Measurements from ENCODE around the gene TEPSIN. TPM values are rescaled to one million over a fixed set of nuclear protein-coding genes. Genes with fewer than 3 reads are reported as not detected.

The TEPSIN gene
- total RNA-seq, 1 experiment from 2014 or later, result 40.7 TPM

DNA sequence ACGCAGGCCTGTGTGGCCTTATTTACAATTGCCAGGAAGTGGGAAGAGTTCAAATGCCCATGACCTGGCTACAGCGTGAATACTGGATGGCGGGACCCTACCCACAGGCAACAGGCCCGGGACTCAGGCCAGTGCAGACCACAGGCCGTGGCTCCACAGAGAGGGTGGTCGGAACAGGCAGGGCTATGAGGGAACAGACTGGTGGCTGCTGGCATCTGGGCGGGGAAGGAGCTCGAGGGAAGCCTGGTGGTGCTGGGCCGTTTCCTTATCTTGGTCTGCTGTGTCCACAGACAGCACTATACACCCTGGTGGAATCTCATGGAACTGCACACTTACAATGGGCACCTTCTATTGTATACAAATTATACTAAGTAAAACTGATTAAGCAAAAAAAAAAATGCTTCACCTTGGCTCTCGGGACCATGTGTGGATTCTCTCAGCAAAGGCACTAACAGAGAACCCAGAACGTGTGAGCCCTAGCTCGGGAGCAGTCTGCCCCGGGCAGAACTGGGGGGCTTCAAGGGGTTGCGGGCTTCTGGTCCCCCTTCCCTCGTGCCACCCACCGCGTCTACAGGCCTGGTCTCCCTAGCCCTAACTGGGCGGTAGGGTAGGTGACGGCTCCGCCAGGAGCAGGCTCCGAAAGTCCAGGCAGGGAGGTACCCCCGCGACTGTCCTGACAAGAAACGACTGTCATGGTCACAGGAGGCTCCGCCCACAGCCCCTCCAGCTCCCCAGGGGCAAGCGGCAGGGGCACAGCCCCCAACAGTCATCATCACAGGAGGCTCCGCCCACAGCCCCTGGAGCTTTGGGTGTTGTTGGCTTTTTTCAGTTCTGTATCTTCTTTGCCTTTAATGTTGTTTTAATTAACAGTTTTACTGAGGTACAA is 37.9 kb downstream of the TEPSIN start:
- Mint-ChIP-seq H3K9me3 (no peaks in the 10 kb centered on the region), H3K4me1 (no peaks in the 10 kb centered on the region), H3K36me3 (peaks cover 2% of the 10 kb centered on the region; the same call in 1 of the 2 replicates), H3K4me3 (no peak overlapping the region), H3K27me3 (ENCODE audit: low read depth) (no peaks in the 10 kb centered on the region), H3K27ac (no peak overlapping the region)
- DNase-seq (ENCODE audit: low spot score) (no peak), ATAC-seq (peak; percentile 84)
- ChIA-PET POLR2A (no interaction called here), CTCF (interaction anchor here (0.6 to 2.1 kb wide), 15 partner anchors 8 to 242 kb away, joined by 3 to 11 read pairs (median 4); partner anchors contain the start of genes CEP131, NDUFAF8 and TEPSIN)
- TF ChIP-seq FOXJ3 (CRISPR knock-in tag; IDR thresholded peaks at IDR 0.05; ENCODE audit: borderline replicate concordance) (no peak), CTCF (IDR thresholded peaks at IDR 0.05) (peak; percentile 61), NR3C1 (CRISPR knock-in tag; conservative IDR thresholded peaks at IDR 0.05; ENCODE audit: low read depth) (no peak)

DNA sequence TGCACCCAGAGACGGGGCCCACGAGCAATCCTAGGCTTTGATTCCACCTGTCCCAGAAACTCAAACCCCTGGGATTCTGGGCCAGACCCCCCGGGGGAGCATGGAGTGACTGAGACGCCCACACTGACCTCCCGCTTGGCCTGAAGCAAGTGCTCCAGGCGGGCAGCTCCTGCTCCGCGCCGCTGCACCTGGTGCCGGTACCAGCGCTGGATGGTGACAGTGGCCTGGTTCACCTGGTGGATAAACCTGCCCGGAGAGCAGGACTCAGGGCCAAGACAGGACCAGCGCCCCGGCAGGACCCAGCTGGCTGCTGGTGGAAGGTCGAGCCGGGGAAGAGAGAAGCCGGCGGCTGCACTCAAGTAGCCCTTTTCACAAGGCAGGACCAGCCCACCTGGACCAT is 38.7 kb downstream of the TEPSIN start:
- H3K27me3 Mint-ChIP-seq (ENCODE audit: low read depth), result no peaks in the 10 kb centered on the region
- POLR2A ChIA-PET, result no interaction called here

DNA sequence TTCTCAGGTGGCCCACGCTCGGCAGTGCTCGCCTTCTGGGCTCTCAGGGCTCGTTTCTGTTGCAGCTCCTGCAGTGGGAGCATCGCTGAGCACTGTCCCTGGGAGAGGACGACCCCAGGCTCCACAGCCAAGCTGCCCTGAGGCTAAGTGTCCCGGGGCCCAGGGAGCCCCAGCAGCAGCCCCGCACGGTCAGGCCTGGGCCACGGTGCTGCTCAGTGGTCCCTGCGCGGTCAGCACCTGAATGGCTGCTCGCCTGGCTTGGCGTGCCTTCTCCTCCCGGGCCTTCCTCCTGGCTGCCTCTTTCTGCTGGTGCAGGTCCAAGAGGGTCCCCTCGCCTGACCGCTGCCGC is 39.4 kb downstream of the TEPSIN start:
- ATAC-seq (no peak), DNase-seq (ENCODE audit: low spot score) (no peak)
- no peak overlapping the region for H3K27ac Mint-ChIP-seq
- H3K4me3 Mint-ChIP-seq, result no peak overlapping the region
- H3K27me3 Mint-ChIP-seq (ENCODE audit: low read depth), result no peaks in the 10 kb centered on the region
- ChIA-PET CTCF (interaction anchor here (1.5 to 1.7 kb wide), 2 partner anchors 57 to 176 kb away, joined by 3 to 4 read pairs; no protein-coding TSS in a partner anchor), POLR2A (no interaction called here)
- H3K4me1 Mint-ChIP-seq, result no peaks in the 10 kb centered on the region
- H3K9me3 Mint-ChIP-seq, result no peaks in the 10 kb centered on the region
- peaks cover 2% of the 10 kb centered on the region; the same call in 1 of the 2 replicates for H3K36me3 Mint-ChIP-seq
- no peak for TF ChIP-seq JAZF1 (CRISPR knock-in tag; IDR thresholded peaks at IDR 0.05)
- TF ChIP-seq ETV6 (CRISPR knock-in tag; IDR thresholded peaks at IDR 0.05), result no peak
- TF ChIP-seq ZBTB43 (CRISPR knock-in tag; IDR thresholded peaks at IDR 0.05), result no peak
- no peak for TF ChIP-seq ZNF416 (CRISPR knock-in tag; IDR thresholded peaks at IDR 0.05)
- TF ChIP-seq, protein P1, sequence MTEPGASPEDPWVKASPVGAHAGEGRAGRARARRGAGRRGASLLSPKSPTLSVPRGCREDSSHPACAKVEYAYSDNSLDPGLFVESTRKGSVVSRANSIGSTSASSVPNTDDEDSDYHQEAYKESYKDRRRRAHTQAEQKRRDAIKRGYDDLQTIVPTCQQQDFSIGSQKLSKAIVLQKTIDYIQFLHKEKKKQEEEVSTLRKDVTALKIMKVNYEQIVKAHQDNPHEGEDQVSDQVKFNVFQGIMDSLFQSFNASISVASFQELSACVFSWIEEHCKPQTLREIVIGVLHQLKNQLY (CRISPR knock-in tag; IDR thresholded peaks at IDR 0.05), result no peak
- no peak for TF ChIP-seq PRDM15 (CRISPR knock-in tag; IDR thresholded peaks at IDR 0.05)
- no peak for TF ChIP-seq NR2C2 (CRISPR knock-in tag; IDR thresholded peaks at IDR 0.05)
- no peak for TF ChIP-seq ZNF121 (CRISPR knock-in tag; IDR thresholded peaks at IDR 0.05)
- TF ChIP-seq, protein P2, sequence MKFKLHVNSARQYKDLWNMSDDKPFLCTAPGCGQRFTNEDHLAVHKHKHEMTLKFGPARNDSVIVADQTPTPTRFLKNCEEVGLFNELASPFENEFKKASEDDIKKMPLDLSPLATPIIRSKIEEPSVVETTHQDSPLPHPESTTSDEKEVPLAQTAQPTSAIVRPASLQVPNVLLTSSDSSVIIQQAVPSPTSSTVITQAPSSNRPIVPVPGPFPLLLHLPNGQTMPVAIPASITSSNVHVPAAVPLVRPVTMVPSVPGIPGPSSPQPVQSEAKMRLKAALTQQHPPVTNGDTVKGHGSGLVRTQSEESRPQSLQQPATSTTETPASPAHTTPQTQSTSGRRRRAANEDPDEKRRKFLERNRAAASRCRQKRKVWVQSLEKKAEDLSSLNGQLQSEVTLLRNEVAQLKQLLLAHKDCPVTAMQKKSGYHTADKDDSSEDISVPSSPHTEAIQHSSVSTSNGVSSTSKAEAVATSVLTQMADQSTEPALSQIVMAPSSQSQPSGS (CRISPR knock-in tag; IDR thresholded peaks at IDR 0.05; ENCODE audit: borderline replicate concordance, low read depth), result no peak

More for the DNA sequence above, 38.7 kb downstream of the TEPSIN start:
- no peak for ATAC-seq
- H3K36me3 Mint-ChIP-seq, result peaks cover 2% of the 10 kb centered on the region; the same call in 1 of the 2 replicates
- no peak overlapping the region for H3K4me3 Mint-ChIP-seq
- H3K9me3 Mint-ChIP-seq, result no peaks in the 10 kb centered on the region
- CTCF ChIA-PET, result interaction anchor here (0.6 to 2.1 kb wide), 15 partner anchors 9 to 242 kb away, joined by 3 to 11 read pairs (median 4); partner anchors contain the start of genes CEP131, NDUFAF8 and TEPSIN
- TF ChIP-seq ZNF396 (CRISPR knock-in tag; IDR thresholded peaks at IDR 0.05; ENCODE audit: borderline replicate concordance), result no peak
- TF ChIP-seq, protein P3, sequence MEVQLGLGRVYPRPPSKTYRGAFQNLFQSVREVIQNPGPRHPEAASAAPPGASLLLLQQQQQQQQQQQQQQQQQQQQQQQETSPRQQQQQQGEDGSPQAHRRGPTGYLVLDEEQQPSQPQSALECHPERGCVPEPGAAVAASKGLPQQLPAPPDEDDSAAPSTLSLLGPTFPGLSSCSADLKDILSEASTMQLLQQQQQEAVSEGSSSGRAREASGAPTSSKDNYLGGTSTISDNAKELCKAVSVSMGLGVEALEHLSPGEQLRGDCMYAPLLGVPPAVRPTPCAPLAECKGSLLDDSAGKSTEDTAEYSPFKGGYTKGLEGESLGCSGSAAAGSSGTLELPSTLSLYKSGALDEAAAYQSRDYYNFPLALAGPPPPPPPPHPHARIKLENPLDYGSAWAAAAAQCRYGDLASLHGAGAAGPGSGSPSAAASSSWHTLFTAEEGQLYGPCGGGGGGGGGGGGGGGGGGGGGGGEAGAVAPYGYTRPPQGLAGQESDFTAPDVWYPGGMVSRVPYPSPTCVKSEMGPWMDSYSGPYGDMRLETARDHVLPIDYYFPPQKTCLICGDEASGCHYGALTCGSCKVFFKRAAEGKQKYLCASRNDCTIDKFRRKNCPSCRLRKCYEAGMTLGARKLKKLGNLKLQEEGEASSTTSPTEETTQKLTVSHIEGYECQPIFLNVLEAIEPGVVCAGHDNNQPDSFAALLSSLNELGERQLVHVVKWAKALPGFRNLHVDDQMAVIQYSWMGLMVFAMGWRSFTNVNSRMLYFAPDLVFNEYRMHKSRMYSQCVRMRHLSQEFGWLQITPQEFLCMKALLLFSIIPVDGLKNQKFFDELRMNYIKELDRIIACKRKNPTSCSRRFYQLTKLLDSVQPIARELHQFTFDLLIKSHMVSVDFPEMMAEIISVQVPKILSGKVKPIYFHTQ (CRISPR knock-in tag; IDR thresholded peaks at IDR 0.05), result no peak
- TF ChIP-seq ZMAT4 (CRISPR knock-in tag; IDR thresholded peaks at IDR 0.05), result no peak
- no peak for TF ChIP-seq EMX1 (CRISPR knock-in tag; IDR thresholded peaks at IDR 0.05)
- DNase-seq (ENCODE audit: low spot score), result no peak
- H3K27ac Mint-ChIP-seq, result no peak overlapping the region
- no peaks in the 10 kb centered on the region for H3K4me1 Mint-ChIP-seq

Data from WTC11 (cell line).